ENCODE data around the gene GPX8. TPM values are rescaled to one million over a fixed set of nuclear protein-coding genes. Genes with fewer than 3 reads are reported as not detected.

GPX8 gene
- total RNA-seq, 4 donors from 2014 or later = 2.0 to 4.0 (median 2.6) TPM

DNA sequence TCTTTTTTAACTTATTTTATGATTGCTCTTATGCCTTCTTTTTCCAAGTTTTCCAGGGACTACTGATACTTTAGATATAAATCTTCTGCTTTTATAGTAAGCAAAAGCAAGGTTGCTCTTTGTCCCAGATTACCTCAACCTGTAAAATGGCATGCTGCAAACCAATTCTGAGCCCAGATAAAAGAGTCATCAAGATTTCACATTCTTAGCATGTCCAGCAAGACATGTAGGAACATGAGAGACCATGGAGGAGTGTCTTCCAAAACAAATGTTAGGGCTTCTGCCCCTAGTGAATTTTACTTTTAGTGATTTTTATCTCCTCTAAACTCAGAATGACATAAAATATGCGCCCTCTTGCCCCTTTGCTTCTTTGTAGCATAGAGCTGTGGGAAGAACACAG is 20.0 kb downstream of the GPX8 start:
- in situ Hi-C loops (cut with MboI; ENCODE audit: low sequenced_read_pairs in 4 of 4) = no loop called here
- no peak for TF ChIP-seq POLR2A (IDR thresholded peaks at IDR 0.05)
- TF ChIP-seq, protein P1, sequence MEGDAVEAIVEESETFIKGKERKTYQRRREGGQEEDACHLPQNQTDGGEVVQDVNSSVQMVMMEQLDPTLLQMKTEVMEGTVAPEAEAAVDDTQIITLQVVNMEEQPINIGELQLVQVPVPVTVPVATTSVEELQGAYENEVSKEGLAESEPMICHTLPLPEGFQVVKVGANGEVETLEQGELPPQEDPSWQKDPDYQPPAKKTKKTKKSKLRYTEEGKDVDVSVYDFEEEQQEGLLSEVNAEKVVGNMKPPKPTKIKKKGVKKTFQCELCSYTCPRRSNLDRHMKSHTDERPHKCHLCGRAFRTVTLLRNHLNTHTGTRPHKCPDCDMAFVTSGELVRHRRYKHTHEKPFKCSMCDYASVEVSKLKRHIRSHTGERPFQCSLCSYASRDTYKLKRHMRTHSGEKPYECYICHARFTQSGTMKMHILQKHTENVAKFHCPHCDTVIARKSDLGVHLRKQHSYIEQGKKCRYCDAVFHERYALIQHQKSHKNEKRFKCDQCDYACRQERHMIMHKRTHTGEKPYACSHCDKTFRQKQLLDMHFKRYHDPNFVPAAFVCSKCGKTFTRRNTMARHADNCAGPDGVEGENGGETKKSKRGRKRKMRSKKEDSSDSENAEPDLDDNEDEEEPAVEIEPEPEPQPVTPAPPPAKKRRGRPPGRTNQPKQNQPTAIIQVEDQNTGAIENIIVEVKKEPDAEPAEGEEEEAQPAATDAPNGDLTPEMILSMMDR (IDR thresholded peaks at IDR 0.05 in 4 of 5, conservative IDR thresholded peaks at IDR 0.05 in 1 of 5) = no peak

GRCh38 chr5:55187370-55187769 is 27.4 kb downstream of the GPX8 start:
- intact Hi-C loops (cut with DNase I; ENCODE audit: low total_unique reads) = no loop called here
- peaks cover 11 to 20% (median 20%) of the 10 kb centered on the region in 3 donors for H3K27me3 ChIP-seq
- no peaks in the 10 kb centered on the region for H3K9me3 ChIP-seq
- in situ Hi-C loops (cut with MboI; ENCODE audit: low sequenced_read_pairs in 4 of 4) = no loop called here
- TF ChIP-seq POLR2A (IDR thresholded peaks at IDR 0.05) = no peak
- TF ChIP-seq, protein P1 (IDR thresholded peaks at IDR 0.05 in 4 of 5, conservative IDR thresholded peaks at IDR 0.05 in 1 of 5) = no peak
- no peaks in the 10 kb centered on the region for H3K4me1 ChIP-seq
- H3K27ac ChIP-seq = no peak overlapping the region
- ATAC-seq (no peak), DNase-seq (no peak)
- H3K36me3 ChIP-seq = no peaks in the 10 kb centered on the region
- H3K4me3 ChIP-seq = no peak overlapping the region

More for the DNA sequence above, 20.0 kb downstream of the GPX8 start:
- Histone ChIP-seq H3K4me1 (peaks cover 7 to 11% of the 10 kb centered on the region in 2 donors), H3K4me3 (no peak overlapping the region), H3K36me3 (no peaks in the 10 kb centered on the region), H3K27ac (no peak overlapping the region), H3K9me3 (no peaks in the 10 kb centered on the region), H3K27me3 (peaks cover 29 to 46% (median 44%) of the 10 kb centered on the region in 3 donors)
- intact Hi-C loops (cut with DNase I; ENCODE audit: low total_unique reads) = no loop called here
- DNase-seq (no peak), ATAC-seq (no peak)

DNA sequence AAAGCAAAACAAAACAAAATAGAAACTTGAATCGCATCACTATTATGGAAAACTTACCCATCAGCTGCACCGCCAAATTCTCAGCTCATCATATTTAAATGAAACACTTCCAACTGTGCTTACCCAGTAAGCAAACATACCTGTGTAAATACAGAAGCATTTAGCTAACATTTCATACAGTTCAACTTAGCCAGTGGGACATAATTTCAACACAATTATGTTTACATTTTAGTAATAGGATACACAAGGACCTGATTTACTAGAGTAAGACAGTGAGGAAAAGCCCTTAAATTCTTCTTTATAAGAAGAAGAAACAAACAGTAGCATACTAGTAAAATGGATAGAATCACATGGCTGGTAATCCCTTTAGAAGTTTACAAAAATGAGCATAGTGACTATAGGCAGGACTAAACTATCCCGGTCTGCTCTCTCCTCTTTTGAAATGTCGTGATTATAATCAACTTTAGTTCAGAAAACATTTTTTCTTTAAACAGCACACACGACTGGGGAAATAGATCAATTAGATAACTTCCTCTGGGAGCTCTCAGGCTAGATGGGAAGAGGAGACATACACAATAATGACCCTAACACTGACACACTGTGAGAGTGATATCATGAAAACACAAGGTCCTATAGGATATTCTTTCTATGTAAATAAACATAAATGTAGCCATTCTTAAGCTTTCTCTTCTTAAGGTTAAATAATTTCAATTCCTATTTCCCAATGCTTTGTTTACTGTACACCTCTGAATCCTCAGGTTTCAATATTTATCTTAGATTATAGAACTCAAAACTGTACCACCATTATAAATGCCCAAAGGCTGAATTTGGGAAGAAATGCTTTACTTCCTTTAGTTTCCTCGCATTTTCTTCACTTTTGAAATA is 28.9 kb downstream of the GPX8 start:
- in situ Hi-C loops (cut with MboI; ENCODE audit: low sequenced_read_pairs in 4 of 4) = no loop called here
- Histone ChIP-seq H3K4me1 (no peaks in the 10 kb centered on the region), H3K27me3 (peaks cover 11 to 23% (median 17%) of the 10 kb centered on the region in 3 donors)

DNA sequence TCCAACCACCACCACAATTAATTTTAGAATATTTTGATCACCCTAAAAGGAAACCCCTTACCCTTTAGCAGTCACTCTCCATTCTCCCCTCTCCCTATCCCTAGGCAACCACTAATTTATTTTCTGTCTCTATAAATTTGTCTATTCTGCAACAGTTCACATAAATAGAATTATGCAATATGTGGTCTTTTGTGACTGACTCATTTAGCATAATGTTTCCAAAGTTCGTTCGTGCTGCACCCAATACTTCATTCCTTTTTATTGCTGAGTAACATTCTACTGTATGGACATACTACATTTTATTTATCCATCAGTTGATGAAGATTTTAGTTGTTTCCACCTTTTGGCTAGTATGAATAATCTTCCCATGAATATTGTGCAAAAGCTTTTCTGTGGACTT is 31.2 kb downstream of the GPX8 start:
- intact Hi-C loops (cut with DNase I; ENCODE audit: low total_unique reads) = no loop called here

More for the DNA sequence above, 28.9 kb downstream of the GPX8 start:
- ATAC-seq = no peak
- H3K4me3 ChIP-seq = no peak overlapping the region
- no peak overlapping the region for H3K27ac ChIP-seq
- DNase-seq = no peak
- no peak for TF ChIP-seq POLR2A (IDR thresholded peaks at IDR 0.05)
- TF ChIP-seq, protein P1 (IDR thresholded peaks at IDR 0.05 in 4 of 5, conservative IDR thresholded peaks at IDR 0.05 in 1 of 5) = no peak
- no peaks in the 10 kb centered on the region for H3K36me3 ChIP-seq
- H3K9me3 ChIP-seq = no peaks in the 10 kb centered on the region
- intact Hi-C loops (cut with DNase I; ENCODE audit: low total_unique reads) = no loop called here

More for the DNA sequence above, 31.2 kb downstream of the GPX8 start:
- Histone ChIP-seq H3K9me3 (no peaks in the 10 kb centered on the region), H3K36me3 (no peaks in the 10 kb centered on the region), H3K27ac (no peak overlapping the region), H3K27me3 (peaks cover 11 to 23% (median 16%) of the 10 kb centered on the region in 3 donors), H3K4me3 (no peak overlapping the region), H3K4me1 (no peaks in the 10 kb centered on the region)
- ATAC-seq (no peak), DNase-seq (no peak)
- in situ Hi-C loops (cut with MboI; ENCODE audit: low sequenced_read_pairs in 4 of 4) = no loop called here
- no peak for TF ChIP-seq POLR2A (IDR thresholded peaks at IDR 0.05)
- TF ChIP-seq, protein P1 (IDR thresholded peaks at IDR 0.05 in 4 of 5, conservative IDR thresholded peaks at IDR 0.05 in 1 of 5) = no peak
